IMR-90 (cell line): ENCODE results near the gene PARP2. TPM values are rescaled to one million over a fixed set of nuclear protein-coding genes. Genes with fewer than 3 reads are reported as not detected.

ENCODE experiments used
- ATAC-seq: fragments of 200-7000 bp; cut with Tn5 transposase; 2 replicates; pipeline ENCODE4 v1.9.1; 2020; ENCODE audit warnings: low read depth, mild to moderate bottlenecking, moderate library complexity
- BruUV-seq: library from RNA; stranded (reverse); fragments of 400-500 nt; replicated peaks from 2 replicates; lab custom pipeline; 2021; lab: Mats Ljungman, UMichigan
- CTCF ChIA-PET: fragments of 300-600 bp; formaldehyde crosslinking; extraction: SDS; loops from one replicate; lab custom pipeline; 2021; ENCODE audit warnings: antibody characterized with exemption; lab: Yijun Ruan, JAX
- POLR2A ChIA-PET: fragments of 300-600 bp; sonication (Branson Sonifier 250); formaldehyde crosslinking; loops from one replicate; lab custom pipeline; 2022; ENCODE audit warnings: antibody characterized with exemption; ENCODE audit not compliant: unreplicated experiment; lab: Charles Lee
- DNase-seq: peaks from one replicate; pipeline ENCODE4 v3.0.0; 2013
- H2AFZ ChIP-seq: replicated peaks from 2 replicates; pipeline ENCODE3; 2013; ENCODE audit warnings: low read length, mild to moderate bottlenecking; ENCODE audit not compliant: poor library complexity
- H2AK5ac ChIP-seq: 2 replicates; pipeline ENCODE4 v1.6.1; 2013; ENCODE audit warnings: low read depth, low read length, inconsistent platforms
- H2AK9ac ChIP-seq: replicated peaks from 2 replicates; pipeline ENCODE3; 2013; ENCODE audit warnings: mild to moderate bottlenecking, low read depth, low read length, moderate library complexity; ENCODE audit not compliant: poor library complexity
- H2BK120ac ChIP-seq: 2 replicates; pipeline ENCODE4 v1.6.1; 2013; ENCODE audit warnings: low read depth, low read length, inconsistent platforms
- H2BK15ac ChIP-seq: 3 replicates; pipeline ENCODE4 v1.6.1; 2013; ENCODE audit warnings: low read depth, low read length, inconsistent platforms
- H2BK20ac ChIP-seq: 2 replicates; pipeline ENCODE4 v1.6.1; 2013; ENCODE audit warnings: low read depth, mild to moderate bottlenecking, inconsistent platforms, low read length, moderate library complexity
- H2BK5ac ChIP-seq: 2 replicates; pipeline ENCODE4 v1.6.1; 2013; ENCODE audit warnings: mild to moderate bottlenecking, low read depth, low read length, inconsistent platforms; ENCODE audit not compliant: poor library complexity, severe bottlenecking
- H3K14ac ChIP-seq: replicated peaks from 2 replicates; pipeline ENCODE4 v1.6.1; 2013; ENCODE audit warnings: low read depth, low read length, inconsistent platforms
- H3K18ac ChIP-seq: 2 replicates; pipeline ENCODE4 v1.6.1; 2013; ENCODE audit warnings: low read depth, low read length, control low read depth
- H3K23ac ChIP-seq: 2 replicates; pipeline ENCODE4 v1.6.1; 2013; ENCODE audit warnings: low read depth, low read length, inconsistent platforms
- H3K27ac ChIP-seq: 2 replicates; pipeline ENCODE4 v1.5.1; 2013; ENCODE audit warnings: mild to moderate bottlenecking, control low read depth, low read length; ENCODE audit not compliant: insufficient read depth
- H3K27me3 ChIP-seq: 2 replicates; pipeline ENCODE4 v1.6.1; 2013; ENCODE audit warnings: low read length; ENCODE audit not compliant: control insufficient read depth, insufficient read depth
- H3K36me3 ChIP-seq: 2 replicates; pipeline ENCODE4 v1.6.1; 2013; ENCODE audit warnings: low read length, mixed read lengths; ENCODE audit not compliant: control insufficient read depth, insufficient read depth
- H3K4ac ChIP-seq: 2 replicates; pipeline ENCODE4 v1.6.1; 2013; ENCODE audit warnings: low read depth, low read length, inconsistent platforms
- H3K4me1 ChIP-seq: 2 replicates; pipeline ENCODE4 v1.6.1; 2013; ENCODE audit warnings: low read length, mixed read lengths; ENCODE audit not compliant: control insufficient read depth, insufficient read depth
- H3K4me2 ChIP-seq: 2 replicates; pipeline ENCODE4 v1.6.1; 2013; ENCODE audit warnings: low read depth, mild to moderate bottlenecking, control low read depth, low read length, moderate library complexity
- H3K4me3 ChIP-seq: 2 replicates; pipeline ENCODE4 v1.5.1; 2013; ENCODE audit warnings: low read depth, mild to moderate bottlenecking, control low read depth, low read length, moderate library complexity; ENCODE audit not compliant: insufficient read depth
- H3K56ac ChIP-seq: 2 replicates; pipeline ENCODE4 v1.6.1; 2013; ENCODE audit warnings: low read length, inconsistent platforms; ENCODE audit not compliant: insufficient read depth; ENCODE audit errors: extremely low read depth
- H3K79me1 ChIP-seq, 2 experiments: 2 replicates each; pipeline ENCODE4 v1.6.1; 2013; ENCODE audit warnings: low read length in 2 of 2, inconsistent platforms in 1 of 2, low read depth in 1 of 2
- H3K9ac ChIP-seq: 2 replicates; pipeline ENCODE4 v1.6.1; 2013; ENCODE audit warnings: low read depth, low read length, control low read depth
- H3K9me1 ChIP-seq: 2 replicates; pipeline ENCODE4 v1.6.1; 2013; ENCODE audit warnings: low read length, inconsistent platforms; ENCODE audit not compliant: insufficient read depth
- H3K9me3 ChIP-seq: 2 replicates; pipeline ENCODE4 v1.6.1; 2013; ENCODE audit warnings: low read length; ENCODE audit not compliant: control insufficient read depth, insufficient read depth
- H4K20me1 ChIP-seq: 2 replicates; pipeline ENCODE4 v1.6.1; 2013; ENCODE audit warnings: low read length, inconsistent platforms; ENCODE audit not compliant: insufficient read depth
- H4K5ac ChIP-seq: 2 replicates; pipeline ENCODE4 v1.6.1; 2013; ENCODE audit warnings: mild to moderate bottlenecking, low read depth, low read length, control low read depth
- H4K8ac ChIP-seq, 2 experiments: 2 replicates each; pipeline ENCODE4 v1.6.1; 2013; ENCODE audit warnings: low read depth in 2 of 2, low read length in 2 of 2, control low read depth in 1 of 2, inconsistent platforms in 1 of 2
- H4K91ac ChIP-seq: 2 replicates; pipeline ENCODE4 v1.6.1; 2013; ENCODE audit warnings: low read depth, low read length, inconsistent platforms; ENCODE audit not compliant: insufficient read depth
- BHLHE40 ChIP-seq: fragments of 150-350 bp; IDR thresholded peaks from 2 replicates; pipeline ENCODE4 v1.6.1; 2016; ENCODE audit warnings: mild to moderate bottlenecking, low read depth, low read length
- ELK1 ChIP-seq: fragments of 150-350 bp; IDR thresholded peaks from 2 replicates; pipeline ENCODE4 v1.6.1; 2016; ENCODE audit warnings: low read depth, mild to moderate bottlenecking, low read length, moderate library complexity, borderline replicate concordance
- FOS ChIP-seq: fragments of 150-350 bp; IDR thresholded peaks from 2 replicates; pipeline ENCODE4 v1.6.1; 2016; ENCODE audit warnings: low read depth, low read length
- MAFK ChIP-seq: IDR thresholded peaks from 2 replicates; pipeline ENCODE4 v1.6.1; 2012; ENCODE audit warnings: low read depth, low read length, improper control_type of control experiment
- MAZ ChIP-seq: IDR thresholded peaks from 2 replicates; pipeline ENCODE4 v1.6.1; 2012; ENCODE audit warnings: low read depth, mild to moderate bottlenecking, low read length, improper control_type of control experiment, moderate library complexity, borderline replicate concordance
- NFE2L2 ChIP-seq: fragments of 150-350 bp; IDR thresholded peaks from 2 replicates; pipeline ENCODE4 v1.6.1; 2016; ENCODE audit warnings: low read depth, mild to moderate bottlenecking, low read length
- POLR2A ChIP-seq: IDR thresholded peaks from 2 replicates; pipeline ENCODE4 v1.6.1; 2012; ENCODE audit warnings: mild to moderate bottlenecking, low read depth, low read length
- RCOR1 ChIP-seq: IDR thresholded peaks from 2 replicates; pipeline ENCODE4 v1.6.1; 2012; ENCODE audit warnings: mild to moderate bottlenecking, low read length, improper control_type of control experiment; ENCODE audit not compliant: insufficient replicate concordance
- RFX5 ChIP-seq: IDR thresholded peaks from 2 replicates; pipeline ENCODE4 v1.8.0; 2012; ENCODE audit warnings: low read depth, mild to moderate bottlenecking, low read length, moderate library complexity
- SMC3 ChIP-seq: fragments of 150-350 bp; IDR thresholded peaks from 2 replicates; pipeline ENCODE4 v1.6.1; 2016; ENCODE audit warnings: low read depth, mild to moderate bottlenecking, antibody characterized with exemption, low read length, moderate library complexity
- USF2 ChIP-seq: fragments of 150-350 bp; IDR thresholded peaks from 2 replicates; pipeline ENCODE4 v1.6.1; 2017; ENCODE audit warnings: mild to moderate bottlenecking, antibody characterized with exemption, low read length, low read depth
- WGBS, 2 experiments: methylation state at CpG; one replicate each; pipeline versions ENCODE4 v1.1.5 to v1.1.7; 2013; ENCODE audit warnings: missing lambda C conversion rate in 2 of 2; ENCODE audit not compliant: insufficient read length in 1 of 2; ENCODE audit errors: extremely low coverage in 2 of 2; 5-methylcytosine and 5-hydroxymethylcytosine counted together
- dilution Hi-C: fragments of 300-500 bp; cut with HindIII; formaldehyde crosslinking; loops from one replicate; pipeline ENCODE4 v1.14.3; 2018; ENCODE audit warnings: low sequenced_read_pairs; ENCODE audit not compliant: unreplicated experiment
- in situ Hi-C: fragments of 300-500 bp; cut with MboI; formaldehyde crosslinking; loops from 3 replicates; pipeline ENCODE4 v1.14.3; 2019; ENCODE audit warnings: low sequenced_read_pairs, inconsistent platforms, mixed read lengths
- intact Hi-C: fragments of 100-400 bp; cut with micrococcal nuclease; formaldehyde crosslinking; loops from 2 replicates; pipeline ENCODE4 v1.10.0; 2022
- polyA plus RNA-seq, 3 experiments: library from polyadenylated mRNA; depleted of rRNA; stranded (reverse); fragments of >200 nt; gene quantifications; 2 replicates each; pipeline ENCODE4 v1.2.3, GENCODE V29; 2012; ENCODE audit warnings: low replicate concordance in 1 of 3
- total RNA-seq: library from RNA; depleted of rRNA; stranded (reverse); fragments of >200 nt; gene quantifications from 2 replicates; pipeline ENCODE4 v1.2.3, GENCODE V29; 2012

PARP2 gene
- total and polyA plus RNA-seq, 2 of the 4 experiments (the other 2 are of a cell fraction), result 11.7 to 19.1 TPM

- Histone ChIP-seq H2AK9ac (no peak overlapping the region), H3K27me3 (no peaks in the 10 kb centered on the region), H3K56ac (no peak overlapping the region), H2BK5ac (no peak overlapping the region), H2BK15ac (no peak overlapping the region), H3K14ac (no peak overlapping the region), H3K4me1 (no peaks in the 10 kb centered on the region), H4K8ac (no peak overlapping the region), H3K9me3 (no peaks in the 10 kb centered on the region), H3K36me3 (peaks cover 36% of the 10 kb centered on the region), H2BK120ac (no peak overlapping the region), H3K4me3 (no peak overlapping the region), H2BK20ac (no peak overlapping the region), H3K27ac (no peak overlapping the region), H3K79me1 (peaks cover 0 to under 1% of the 10 kb centered on the region in 2 experiments; a peak in 2 of 4 replicates), H2AK5ac (no peak overlapping the region), H4K91ac (no peak overlapping the region), H3K23ac (no peak overlapping the region), H3K18ac (no peak overlapping the region), H3K9me1 (no peaks in the 10 kb centered on the region), H3K4ac (no peak overlapping the region), H3K9ac (no peak overlapping the region), H4K5ac (no peak overlapping the region), H3K4me2 (no peak overlapping the region), H4K20me1 (no peaks in the 10 kb centered on the region), H2AFZ (no peak overlapping the region)
- POLR2A ChIA-PET, result no interaction called here
- intact Hi-C loops, result loop anchor here (2.0 kb wide), 1 partner anchor 23 kb away; no protein-coding TSS in a partner anchor
- ATAC-seq (no peak), DNase-seq (peak; percentile 20)
- BruUV-seq, result no TSS peak
- CTCF ChIA-PET, result interaction anchor here (1.0 to 2.0 kb wide), 3 partner anchors 22 to 65 kb away, joined by 3 to 7 read pairs (median 4); no protein-coding TSS in a partner anchor
- in situ Hi-C loops, result loop anchor here (25.0 kb wide), 1 partner anchor 1062 kb away; no protein-coding TSS in a partner anchor
- TF ChIP-seq USF2 (no peak), POLR2A (no peak), BHLHE40 (no peak), RFX5 (no peak), NFE2L2 (no peak), MAFK (no peak), MAZ (no peak), RCOR1 (no peak), SMC3 (no peak), FOS (no peak), ELK1 (no peak)
- WGBS, 2 experiments, result no CpG with 5 or more reads among the region's 2 CpGs
- dilution Hi-C loops, result no loop called here
Measured at GRCh38 chr14:20350282-20350681, 6.8 kb downstream of the PARP2 start.
